Astrocyte (in vitro differentiated cells and primary cell): ENCODE measurements around the gene OCIAD2.

ENCODE experiments used
- CTCF ChIP-seq: IDR thresholded peaks from 2 replicates; pipeline ENCODE4 v1.5.1; 2011; ENCODE audit warnings: low read depth, mild to moderate bottlenecking, inconsistent platforms, low read length, moderate library complexity; ENCODE audit not compliant: insufficient read depth
- EZH2 ChIP-seq: IDR thresholded peaks from 2 replicates; pipeline ENCODE4 v1.6.1; 2012; ENCODE audit warnings: mild to moderate bottlenecking, low read length, inconsistent platforms; ENCODE audit not compliant: insufficient read depth

GRCh38 chr4:48949086-48949485 is 42.5 kb upstream of the OCIAD2 start:
- TF ChIP-seq CTCF: no peak
- TF ChIP-seq EZH2: no peak
